Loucy (cell line): ENCODE data around the gene BANF1.

Source experiments
- EZH2phosphoT487 ChIP-seq: fragments of 200-600 bp; IDR thresholded peaks from 2 replicates; pipeline ENCODE4 v1.6.1; 2018; ENCODE audit warnings: antibody characterized with exemption, mild to moderate bottlenecking, moderate library complexity, borderline replicate concordance
- TF ChIP-seq, protein P1 (sequence below): fragments of 200-600 bp; sonication (generic); conservative IDR thresholded peaks from 2 replicates; pipeline ENCODE4 v1.5.1; 2014; ENCODE audit warnings: mild to moderate bottlenecking, antibody characterized with exemption, low read length

DNA sequence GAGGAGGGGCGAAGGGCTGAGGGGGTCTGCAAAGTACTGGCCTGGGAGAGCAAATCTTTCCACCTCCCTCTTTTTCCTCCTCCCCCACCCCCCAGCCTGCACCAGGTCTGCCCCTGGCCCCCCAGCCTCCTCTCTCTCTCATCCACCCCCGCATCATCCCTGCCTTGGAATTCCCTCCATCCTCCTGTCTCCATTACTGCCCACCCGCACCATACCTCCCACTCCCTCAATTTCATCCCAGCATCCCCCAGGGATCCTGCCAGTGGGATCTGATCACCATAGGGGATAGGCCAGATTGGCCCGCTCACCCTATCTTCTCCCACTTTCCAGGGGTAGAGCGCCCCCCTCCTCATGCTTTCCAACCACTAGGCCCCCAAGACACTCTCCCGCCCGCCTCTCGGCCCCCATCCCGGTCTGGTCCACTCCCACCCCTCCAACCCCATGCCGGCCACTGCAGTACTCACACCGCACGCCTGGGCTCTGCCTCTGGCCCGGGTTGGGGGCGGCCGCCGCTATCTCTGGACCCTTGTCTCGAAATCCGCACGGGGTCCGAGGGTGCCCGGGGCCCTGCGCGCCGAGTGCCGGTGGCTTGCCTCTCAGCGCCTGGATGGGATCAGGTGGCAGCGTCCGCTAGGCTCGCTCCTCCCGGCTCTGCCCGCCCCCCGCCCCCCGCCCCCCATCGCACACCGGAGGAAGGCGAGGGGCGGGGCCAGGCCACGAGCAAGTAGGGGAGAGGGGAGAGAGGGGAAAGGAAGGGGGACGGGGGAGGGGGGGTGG, 46.4 kb downstream of the BANF1 start, which contains the start of gene GAL3ST3:
- TF ChIP-seq, protein P1, sequence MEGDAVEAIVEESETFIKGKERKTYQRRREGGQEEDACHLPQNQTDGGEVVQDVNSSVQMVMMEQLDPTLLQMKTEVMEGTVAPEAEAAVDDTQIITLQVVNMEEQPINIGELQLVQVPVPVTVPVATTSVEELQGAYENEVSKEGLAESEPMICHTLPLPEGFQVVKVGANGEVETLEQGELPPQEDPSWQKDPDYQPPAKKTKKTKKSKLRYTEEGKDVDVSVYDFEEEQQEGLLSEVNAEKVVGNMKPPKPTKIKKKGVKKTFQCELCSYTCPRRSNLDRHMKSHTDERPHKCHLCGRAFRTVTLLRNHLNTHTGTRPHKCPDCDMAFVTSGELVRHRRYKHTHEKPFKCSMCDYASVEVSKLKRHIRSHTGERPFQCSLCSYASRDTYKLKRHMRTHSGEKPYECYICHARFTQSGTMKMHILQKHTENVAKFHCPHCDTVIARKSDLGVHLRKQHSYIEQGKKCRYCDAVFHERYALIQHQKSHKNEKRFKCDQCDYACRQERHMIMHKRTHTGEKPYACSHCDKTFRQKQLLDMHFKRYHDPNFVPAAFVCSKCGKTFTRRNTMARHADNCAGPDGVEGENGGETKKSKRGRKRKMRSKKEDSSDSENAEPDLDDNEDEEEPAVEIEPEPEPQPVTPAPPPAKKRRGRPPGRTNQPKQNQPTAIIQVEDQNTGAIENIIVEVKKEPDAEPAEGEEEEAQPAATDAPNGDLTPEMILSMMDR = no peak
- no peak for TF ChIP-seq EZH2phosphoT487
